NCI-H187 treated with DMSO at 0.1 percent for 48 hours (cell line): Measurements from ENCODE around the gene SPATA16.
"Not testable (repeated sequence)": the region's sequence is repeated elsewhere in the genome, so short reads cannot be mapped to it uniquely, and the experiment has no call there.

Experiments used
- DNase-seq: peaks from one replicate; lab custom pipeline; 2025; lab: John Stamatoyannopoulos, UW

The SPATA16 gene, protein sequence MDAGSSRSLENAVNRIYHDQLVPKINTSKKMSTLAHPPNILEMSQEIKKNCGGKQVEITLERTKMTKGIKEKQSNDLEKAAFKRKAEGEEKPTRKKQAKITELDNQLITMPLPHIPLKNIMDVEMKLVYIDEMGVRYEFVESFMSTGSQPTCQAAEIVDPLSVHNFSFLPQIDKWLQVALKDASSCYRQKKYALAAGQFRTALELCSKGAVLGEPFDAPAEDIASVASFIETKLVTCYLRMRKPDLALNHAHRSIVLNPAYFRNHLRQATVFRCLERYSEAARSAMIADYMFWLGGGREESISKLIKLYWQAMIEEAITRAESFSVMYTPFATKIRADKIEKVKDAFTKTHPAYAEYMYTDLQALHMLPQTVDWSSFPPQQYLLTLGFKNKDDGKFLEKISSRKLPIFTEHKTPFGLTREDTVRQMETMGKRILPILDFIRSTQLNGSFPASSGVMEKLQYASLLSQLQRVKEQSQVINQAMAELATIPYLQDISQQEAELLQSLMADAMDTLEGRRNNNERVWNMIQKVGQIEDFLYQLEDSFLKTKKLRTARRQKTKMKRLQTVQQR

DNA sequence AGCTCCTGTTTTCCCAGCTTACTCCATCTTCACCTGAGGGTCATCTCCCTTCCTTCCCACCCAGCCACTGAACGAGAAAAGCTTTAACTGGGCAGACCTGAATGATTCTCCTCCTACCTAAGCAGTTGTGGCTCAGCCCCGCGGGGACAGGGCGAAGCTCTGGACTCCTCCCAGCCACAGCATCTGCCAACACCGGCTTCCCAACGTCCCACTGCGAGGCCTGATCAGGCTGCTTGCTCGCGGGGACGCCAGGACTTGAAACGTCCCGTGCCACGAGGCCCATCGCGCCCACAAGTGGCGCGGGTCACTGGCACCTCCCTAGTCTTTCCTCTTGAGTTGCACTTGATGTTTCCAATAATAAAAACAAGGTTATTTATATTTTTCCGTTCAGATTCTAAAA is at the start of gene SPATA16:
Gene SPATA16, minus strand, starts transcription at position 250 of the 400 bp plus-strand sequence. CDS start 23,504 bp downstream, outside the sequence.
- no peak for DNase-seq

DNA sequence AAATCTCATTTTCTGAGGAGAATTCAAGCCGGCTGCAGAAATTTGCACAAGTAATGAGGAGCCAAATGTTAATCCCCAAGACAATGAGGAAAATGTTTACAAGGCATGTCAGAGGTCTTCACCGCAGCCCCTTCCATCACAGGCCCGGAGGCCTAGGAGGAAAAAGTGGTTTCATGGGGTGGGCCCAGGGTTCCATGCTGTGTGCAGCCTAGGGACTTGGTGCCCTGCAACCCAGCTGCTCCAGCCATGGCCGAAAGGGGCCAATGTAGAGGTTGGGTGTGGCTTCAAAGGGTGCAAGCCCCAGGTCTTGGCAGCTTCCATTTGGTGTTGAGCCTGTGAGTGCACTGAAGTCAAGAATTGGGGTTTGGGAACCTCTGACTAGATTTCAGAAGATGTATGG is 42.0 kb upstream of the SPATA16 start:
- not testable (repeated sequence) for DNase-seq

DNA sequence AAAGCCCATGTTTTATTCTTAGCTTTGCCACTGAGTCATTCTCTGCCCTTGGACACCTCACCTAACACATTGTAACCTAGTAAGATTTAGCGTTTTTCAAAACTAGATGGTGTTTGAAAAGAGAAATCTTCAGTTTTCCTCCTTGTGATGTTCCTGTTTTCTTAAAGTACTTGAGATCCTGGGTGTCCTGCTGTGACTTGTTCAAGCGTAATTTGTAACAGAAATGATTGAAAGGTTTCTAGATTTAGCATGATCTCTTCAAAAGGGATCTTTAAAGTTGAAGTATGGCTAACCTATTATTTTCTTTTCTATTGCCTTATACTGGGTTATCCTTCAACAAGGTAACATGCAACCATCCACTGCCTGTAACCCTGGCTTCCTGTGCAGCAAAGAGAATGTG is 32.6 kb upstream of the SPATA16 start:
- no peak for DNase-seq

DNA sequence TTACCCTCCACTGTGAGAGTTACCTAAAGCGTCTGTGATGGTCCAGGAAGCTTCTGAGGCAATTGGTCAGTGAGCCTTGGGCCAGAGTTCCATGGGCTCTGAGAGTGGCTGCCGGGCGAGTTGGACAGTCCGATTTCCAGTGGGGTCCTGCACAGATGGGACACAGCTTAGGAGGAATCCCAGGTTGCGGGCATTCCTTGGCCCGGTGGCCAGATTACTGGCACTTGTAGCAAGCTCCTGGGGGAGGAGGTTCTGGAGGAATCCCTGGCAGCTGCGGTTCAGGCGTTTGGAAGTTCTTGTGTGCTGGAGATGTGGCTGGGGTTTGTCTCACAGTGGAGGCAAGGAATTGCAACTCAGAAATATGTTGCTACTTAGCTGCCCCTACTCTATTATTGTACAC is 18.1 kb upstream of the SPATA16 start:
- DNase-seq: not testable (repeated sequence)

DNA sequence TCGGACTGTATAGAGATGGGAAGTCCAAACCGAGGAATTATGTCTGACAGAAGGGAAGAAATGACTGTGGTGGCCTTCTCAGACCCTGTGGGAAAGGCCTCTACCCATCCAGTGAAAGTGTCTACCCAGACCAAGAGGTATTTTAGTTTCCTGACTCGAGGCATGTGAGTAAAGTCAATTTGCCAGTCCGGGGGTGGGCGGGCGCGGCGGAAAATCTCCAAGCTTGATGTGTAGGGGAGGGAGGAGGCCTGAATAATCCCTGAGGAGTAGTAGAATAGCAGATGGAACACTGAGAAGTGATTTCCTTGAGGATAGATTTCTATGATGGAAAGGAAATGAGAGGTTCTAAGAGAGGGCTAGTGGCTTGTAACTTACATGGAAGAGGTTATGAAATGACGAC is 15.5 kb upstream of the SPATA16 start:
- not testable (repeated sequence) for DNase-seq

DNA sequence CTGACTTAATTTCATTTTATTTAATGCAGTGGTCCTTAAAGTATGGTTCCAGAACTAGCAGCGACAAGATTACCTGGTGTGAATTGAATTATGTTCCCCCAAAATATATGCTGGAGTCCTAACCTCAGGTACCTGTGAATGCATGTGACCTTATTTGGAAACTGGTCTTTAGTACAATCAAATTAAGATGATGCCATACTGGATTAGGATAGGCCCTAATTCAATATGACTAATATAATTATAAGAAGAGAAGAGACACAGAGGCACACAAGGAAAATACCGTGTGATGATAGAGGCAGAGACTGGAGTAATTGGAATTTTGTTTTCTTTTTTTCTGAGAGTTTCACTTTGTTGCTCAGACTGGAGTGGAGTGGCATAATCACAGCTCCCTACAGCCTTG is 12.6 kb upstream of the SPATA16 start:
- no peak for DNase-seq

DNA sequence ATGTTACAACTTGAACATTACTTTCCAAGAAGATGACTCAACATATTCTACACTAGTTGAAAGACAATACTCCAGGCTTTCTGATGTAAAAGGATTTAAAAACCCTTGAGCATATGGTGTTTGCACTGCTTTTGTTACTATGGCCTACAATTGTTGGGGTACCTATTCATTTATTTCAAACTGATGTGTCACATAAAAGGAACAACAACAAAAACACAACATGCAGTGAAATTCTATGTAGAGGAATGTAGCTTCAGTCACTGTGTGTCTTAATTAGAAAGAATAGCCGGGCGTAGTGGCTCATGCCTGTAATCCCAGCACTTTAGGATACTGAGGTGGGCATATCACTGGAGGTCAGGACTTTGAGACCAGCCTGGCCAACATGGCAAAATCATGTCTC is 1.6 kb downstream of the SPATA16 start:
- DNase-seq: no peak

DNA sequence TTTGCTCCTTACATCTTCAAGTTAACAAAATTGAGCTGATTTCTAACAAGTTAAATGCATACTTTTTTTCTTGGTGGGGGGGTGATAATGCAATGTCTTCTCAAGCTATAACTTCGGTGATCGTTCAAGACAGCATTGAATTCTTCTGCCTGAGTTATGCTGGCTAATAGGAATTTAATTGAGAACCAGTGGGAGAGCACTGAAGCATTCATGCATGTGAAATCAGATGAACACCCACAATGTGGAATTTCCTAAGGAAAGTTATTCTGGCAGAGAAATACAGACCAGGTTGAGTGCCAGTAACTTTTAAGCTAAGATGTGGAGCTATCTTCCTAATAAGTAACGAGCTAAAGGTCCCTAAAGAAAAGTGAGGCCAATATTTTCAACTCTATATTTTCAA is 3.0 kb downstream of the SPATA16 start:
- no peak for DNase-seq

DNA sequence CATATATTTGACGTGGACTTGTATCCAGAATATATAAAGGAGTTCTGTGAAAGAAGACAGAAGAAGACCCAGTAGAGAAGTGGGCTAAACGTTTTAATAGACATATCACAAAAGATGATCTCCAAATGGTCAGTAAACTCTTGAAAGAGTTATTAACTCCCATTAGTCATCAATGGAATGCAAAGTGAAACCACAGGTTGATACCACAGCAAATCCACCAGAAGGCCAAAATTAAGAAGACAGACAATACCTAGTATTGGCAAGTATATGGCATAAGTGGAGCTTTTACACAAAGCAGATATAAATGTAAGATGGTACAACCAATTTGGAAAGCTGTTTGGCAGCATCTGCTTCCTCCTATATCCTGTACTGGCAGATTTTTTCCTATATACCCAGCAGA is 6.0 kb downstream of the SPATA16 start:
- no peak for DNase-seq

DNA sequence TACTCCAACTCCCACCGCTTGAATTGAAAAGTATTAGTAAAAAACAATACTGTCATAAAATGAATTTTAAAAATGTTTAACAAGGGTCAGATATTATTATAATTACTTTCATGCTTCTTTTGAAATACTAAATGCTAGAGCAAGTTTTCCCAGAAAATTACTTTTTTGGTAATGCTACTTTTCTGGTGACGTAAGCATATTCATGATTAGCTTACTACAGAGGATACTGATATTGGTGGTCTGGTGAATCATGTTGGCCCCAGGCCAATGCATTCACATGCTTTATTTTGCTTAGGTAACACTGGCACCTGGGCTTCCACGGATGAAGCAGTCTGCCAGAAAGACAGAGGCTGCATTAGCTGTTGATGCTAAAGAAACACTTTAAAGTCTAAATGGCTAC is 12.4 kb downstream of the SPATA16 start:
- no peak for DNase-seq

DNA sequence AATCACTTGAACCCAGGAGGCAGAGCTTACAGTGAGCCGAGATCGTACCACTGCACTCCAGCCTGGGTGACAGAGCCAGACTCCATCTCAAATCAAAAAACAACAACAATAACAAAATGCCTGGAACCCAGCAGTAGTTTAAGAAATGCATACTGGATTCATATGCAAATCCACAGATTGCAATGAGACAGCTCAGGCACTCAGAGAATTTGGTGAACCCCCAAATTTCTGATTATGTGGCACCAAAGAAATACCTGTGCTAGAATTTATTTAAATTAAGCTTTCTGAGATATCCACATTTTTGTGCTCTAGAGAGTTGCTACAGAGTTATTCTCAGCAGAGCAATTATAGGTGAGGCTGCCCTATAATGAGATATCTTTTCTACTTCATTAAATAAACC is 29.7 kb downstream of the SPATA16 start:
- no peak for DNase-seq

DNA sequence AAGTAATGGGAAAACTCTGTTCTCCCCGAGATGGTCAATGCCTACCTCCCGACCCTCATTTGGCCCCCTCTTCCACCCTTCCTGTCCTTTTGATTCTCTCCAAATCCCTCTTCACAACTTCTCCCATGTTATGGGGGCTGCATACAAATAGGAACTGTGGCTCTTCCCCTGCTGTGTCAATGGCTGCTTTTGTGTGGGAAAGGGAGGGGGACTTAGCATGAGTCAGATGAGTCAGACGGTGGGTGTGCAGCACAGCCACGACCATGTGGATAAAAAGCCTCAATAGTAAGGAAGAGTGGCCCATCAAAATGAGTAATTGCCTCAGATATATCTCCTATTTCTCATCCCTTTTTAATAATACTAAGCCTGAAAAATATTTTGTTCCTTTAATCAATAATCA is 31.9 kb downstream of the SPATA16 start:
- DNase-seq: no peak

DNA sequence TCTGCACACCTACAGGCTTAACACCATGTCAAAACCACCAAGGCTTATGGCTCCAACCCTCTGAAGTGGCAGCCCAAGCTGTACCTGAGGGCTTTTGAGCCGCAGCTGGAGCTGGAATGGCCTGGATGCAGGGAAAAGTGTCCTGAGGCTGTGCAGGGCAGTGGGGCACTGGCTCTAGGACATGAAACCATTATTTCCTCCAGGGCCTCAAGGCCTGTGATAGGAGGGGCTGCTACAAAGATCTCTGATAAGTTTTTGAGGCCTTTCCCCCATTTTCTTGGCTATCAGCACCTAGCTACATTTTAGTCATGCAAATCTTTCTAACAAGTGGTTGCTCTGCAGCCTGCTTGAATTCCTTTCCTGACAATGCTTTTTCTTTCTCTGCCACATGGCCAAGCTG is 37.6 kb downstream of the SPATA16 start:
- DNase-seq: no peak

DNA sequence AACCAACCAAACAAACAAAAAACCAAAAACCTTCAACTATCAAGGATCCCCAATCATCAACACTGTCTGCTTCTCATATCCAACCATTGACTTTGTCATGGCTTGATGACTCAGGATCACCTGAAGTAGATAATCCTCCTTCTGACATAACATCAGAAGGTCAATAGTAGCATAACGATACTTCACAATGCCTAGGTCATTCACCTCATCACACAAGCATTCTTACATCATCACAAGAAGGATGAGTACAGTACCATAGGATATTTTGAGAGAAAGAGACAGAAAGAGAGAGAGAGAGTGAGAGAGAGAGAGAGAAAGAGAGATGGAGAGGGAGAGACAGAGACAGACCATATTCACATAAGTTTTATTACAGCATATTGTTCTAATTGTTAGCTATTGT is 42.1 kb downstream of the SPATA16 start:
- DNase-seq: no peak

DNA sequence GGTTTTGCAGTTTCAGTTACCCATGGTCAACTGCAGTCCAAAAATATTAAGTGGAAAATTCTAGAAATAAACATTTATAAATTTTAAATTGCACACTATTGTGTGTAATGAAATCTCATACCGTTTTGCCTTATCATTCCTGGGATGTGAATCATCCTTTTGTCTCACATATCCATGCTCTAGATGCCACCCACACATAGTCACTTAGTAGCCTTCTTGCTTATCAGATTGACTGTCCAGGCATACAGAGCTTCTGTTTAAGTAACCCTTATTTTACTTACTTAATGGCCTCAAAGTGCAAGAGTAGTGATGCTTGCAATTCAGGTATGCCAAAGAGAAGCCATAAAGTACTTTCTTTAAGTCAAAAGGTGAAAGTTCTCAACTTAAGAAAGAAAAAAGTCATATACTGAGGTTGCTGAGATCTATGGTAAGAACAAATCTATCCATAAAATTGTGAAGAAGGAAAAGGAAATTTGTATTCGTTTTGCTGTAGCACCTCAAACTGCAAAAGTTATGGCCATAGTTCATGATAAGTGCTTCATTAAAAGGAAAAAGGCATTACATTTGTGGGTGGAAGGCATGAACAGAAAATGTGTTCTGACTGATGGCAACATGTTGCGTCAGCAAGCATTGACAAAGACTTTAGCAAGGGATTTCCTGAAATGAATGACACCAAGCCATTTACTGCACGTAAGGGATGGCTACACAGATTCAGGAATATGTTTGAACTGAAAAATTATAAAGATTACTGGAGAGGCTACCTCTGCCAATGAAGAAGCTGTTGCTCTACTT is 43.8 kb downstream of the SPATA16 start:
- no peak for DNase-seq

DNA sequence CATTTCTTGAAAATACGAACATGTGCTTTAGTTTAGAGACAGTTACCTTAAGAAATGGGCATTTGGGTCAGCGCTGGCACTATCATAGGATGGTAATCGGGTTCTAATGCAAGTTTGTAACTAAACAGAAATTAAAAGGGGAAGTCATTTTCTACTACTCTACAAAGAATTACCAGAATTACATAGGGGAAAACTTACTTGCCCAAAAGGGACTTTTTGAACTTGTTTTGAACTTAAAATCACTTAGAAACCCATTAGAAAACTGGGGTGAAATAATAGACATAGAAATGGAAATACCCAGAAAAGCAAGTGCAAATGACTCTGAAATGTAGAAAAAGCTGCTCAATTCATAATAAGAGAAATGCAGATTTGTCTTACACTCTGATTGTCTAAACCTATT is 44.9 kb downstream of the SPATA16 start:
- DNase-seq: no peak

DNA sequence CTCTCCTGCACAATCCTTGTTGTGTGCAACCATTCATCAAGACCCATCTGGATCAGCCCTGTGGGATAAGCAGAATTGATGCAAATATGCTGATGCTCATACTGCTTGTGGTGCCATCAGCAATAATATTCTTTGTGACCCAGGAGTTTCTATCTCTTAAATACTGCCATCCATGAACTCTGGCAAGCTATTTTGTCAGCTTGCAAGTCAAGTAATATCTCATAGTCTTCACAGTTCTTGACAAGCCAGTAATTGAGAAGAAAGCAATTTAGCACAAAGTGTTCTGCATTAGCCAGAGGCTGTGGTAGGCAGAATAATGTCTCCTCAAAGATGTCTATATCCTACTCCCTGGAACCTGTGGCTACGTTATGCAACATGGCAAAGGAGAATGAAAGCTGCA is 49.0 kb downstream of the SPATA16 start:
- no peak for DNase-seq

DNA sequence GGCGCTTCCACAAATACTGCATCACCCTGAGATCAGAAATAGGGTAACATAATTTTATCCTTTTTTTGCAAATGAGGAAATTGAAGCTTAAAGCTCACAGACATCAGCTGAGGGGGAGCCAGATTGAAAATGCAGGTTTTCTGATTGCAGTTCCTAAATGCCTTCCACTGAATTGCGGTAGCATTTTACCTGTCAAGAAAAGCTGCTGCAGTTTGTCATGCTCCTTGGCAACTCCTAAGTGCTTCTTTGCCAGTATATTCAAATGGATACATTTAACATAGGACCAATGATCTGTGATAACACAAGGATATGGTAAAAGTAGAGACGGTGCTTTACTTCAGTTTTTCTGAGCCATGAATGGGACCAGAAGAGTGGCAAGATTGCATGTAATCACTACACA is 50.5 kb downstream of the SPATA16 start:
- DNase-seq: no peak

DNA sequence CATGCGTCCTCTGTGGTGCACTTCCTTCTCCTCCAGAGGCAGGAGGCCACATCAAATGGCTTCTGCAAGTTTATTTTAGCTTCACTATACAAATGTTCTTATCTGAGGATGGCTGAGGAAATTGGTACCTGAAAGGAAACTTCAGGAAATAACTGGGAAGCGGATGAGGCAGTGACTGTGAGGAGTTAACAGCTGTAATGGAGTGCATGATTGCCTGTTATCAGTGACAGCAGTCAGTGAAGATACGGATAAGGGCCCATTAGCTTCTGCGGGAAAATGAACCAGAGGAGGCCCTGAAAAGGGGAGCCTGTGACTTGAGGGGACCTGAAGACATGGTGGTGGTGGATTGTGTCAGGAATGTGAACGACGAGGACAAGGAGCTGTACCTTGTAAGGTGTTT is 51.8 kb downstream of the SPATA16 start:
- no peak for DNase-seq

DNA sequence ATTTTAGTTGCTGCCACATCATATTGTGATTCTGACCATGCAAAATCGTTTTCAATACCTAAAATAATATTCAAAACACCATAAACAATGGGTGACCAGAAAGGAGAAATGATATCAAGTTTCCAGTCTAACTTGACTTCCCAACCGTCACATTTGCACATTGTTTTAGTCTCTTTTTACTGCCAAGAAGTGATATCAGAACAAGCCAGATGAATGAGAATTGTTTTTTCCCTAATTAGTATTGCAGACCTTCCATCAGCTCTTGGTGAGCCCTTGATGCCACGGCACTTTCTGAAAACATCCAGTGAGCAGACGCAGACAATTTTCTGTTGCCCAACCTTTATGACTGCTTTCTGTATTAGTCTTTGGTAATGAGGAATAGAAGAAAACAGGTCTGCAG is 62.5 kb downstream of the SPATA16 start:
- DNase-seq: no peak

DNA sequence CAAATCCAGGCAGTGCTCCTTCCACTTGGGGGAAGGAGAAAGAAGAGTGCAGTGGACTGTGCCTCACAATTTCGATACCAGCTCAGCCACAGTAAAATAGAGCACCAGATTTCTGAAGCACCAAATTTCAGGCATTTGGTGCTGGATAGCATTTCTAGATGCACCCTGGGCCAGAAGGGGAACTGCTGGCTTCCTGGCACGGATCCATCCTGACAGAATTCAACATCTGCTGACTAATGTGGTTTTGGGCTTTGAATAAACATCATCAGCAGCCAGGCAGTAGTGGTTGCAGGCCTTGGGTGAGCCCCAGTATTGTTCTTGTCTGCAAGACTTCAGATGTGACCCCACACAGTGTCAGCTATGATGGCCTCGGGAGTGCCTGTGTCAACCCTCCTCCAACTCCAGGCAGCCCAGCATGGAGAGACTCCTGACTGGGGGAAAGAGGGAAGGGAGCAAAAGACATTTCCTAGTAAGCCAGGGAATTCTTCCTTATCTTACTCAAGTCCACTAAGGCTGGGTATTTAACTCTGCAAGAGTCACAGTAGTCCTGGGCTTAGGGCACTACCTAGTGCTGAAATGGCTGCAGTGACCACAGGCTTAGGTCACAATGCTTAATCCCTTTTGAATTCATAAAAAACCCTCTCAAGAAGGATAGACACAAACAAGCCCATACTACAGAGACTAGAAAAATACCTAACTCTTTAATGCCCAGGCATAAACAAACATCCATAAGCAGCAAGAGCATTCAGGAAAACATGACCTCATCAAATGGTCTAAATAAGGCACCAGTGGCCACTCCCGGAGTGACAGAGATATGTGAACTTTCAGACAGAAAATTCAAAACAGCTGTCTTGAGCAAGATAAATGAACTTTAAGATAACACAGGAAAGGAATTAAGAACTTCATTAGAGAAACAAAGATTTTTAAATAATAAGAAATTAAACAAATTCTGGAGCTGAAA is 74.7 kb downstream of the SPATA16 start:
- DNase-seq: no peak

DNA sequence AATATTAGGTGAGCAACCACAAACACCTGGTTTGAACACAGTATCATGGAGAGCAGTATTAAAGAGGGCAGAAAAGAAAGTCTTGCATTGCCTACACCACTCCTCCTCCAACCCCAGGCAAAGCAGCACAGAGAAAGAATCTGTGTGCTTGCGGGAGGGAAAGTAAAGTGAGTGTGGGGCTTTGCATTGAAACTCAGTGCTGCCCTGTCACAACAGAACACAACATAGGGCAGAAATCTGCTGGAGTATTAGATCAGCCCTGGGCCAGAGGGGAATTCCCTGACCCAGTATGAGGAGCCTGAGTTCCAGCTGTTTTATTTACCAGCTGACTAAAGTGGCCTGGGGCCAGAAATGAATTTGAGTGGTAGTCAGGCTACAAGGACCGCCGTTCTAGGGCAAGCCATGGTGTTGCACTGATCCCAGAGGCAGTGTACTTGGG is 75.5 kb downstream of the SPATA16 start:
- DNase-seq: no peak
